Neural progenitor cell (in vitro differentiated cells): Measurements from ENCODE around the gene CBL. TPM values are rescaled to one million over a fixed set of nuclear protein-coding genes. Genes with fewer than 3 reads are reported as not detected.
"Not testable (repeated sequence)": the region's sequence is repeated elsewhere in the genome, so short reads cannot be mapped to it uniquely, and the experiment has no call there.

Experiments
- DNase-seq: peaks from one replicate; pipeline ENCODE4 v3.0.0-alpha.2; 2016; ENCODE audit warnings: low spot score
- H2AFZ ChIP-seq: fragments of 200-600 bp; sonication (generic); replicated peaks from 2 replicates; pipeline ENCODE4 v1.6.1; 2016; ENCODE audit warnings: antibody characterized with exemption
- H3F3A ChIP-seq: fragments of 200-600 bp; sonication (generic); 2 replicates; pipeline ENCODE4 v1.6.1; 2016; ENCODE audit warnings: antibody characterized with exemption, low read depth
- H3K27ac ChIP-seq: fragments of 200-600 bp; sonication (generic); 2 replicates; pipeline ENCODE4 v1.5.1; 2016; ENCODE audit warnings: mild to moderate bottlenecking
- H3K27me3 ChIP-seq: fragments of 200-600 bp; sonication (generic); 2 replicates; pipeline ENCODE4 v1.6.1; 2016; ENCODE audit warnings: mild to moderate bottlenecking, moderate library complexity
- H3K36me3 ChIP-seq: fragments of 200-600 bp; sonication (generic); 2 replicates; pipeline ENCODE4 v1.5.1; 2016
- H3K4me1 ChIP-seq: fragments of 200-600 bp; sonication (generic); 2 replicates; pipeline ENCODE4 v1.6.1; 2016; ENCODE audit warnings: mixed run types
- H3K4me2 ChIP-seq: fragments of 200-600 bp; sonication (generic); 2 replicates; pipeline ENCODE4 v1.6.1; 2016
- H3K4me3 ChIP-seq: fragments of 200-600 bp; sonication (generic); 2 replicates; pipeline ENCODE4 v1.5.1; 2016
- H3K79me2 ChIP-seq: fragments of 200-600 bp; sonication (generic); 2 replicates; pipeline ENCODE4 v1.6.1; 2016; ENCODE audit warnings: low read depth
- H3K9ac ChIP-seq: fragments of 200-600 bp; sonication (generic); 2 replicates; pipeline ENCODE4 v1.6.1; 2016
- H3K9me3 ChIP-seq: fragments of 200-600 bp; sonication (generic); 2 replicates; pipeline ENCODE4 v1.5.1; 2016; ENCODE audit warnings: low read depth
- H4K20me1 ChIP-seq: fragments of 200-600 bp; sonication (generic); 2 replicates; pipeline ENCODE4 v1.6.1; 2016; ENCODE audit warnings: low read depth
- H3K27ac Mint-ChIP-seq: 3 replicates; pipeline ENCODE4 v1.8.0; 2021; ENCODE audit warnings: mixed read lengths
- H3K27me3 Mint-ChIP-seq: 2 replicates; pipeline ENCODE4 v1.8.0; 2022; ENCODE audit warnings: low read depth, mild to moderate bottlenecking, inconsistent platforms, moderate library complexity, mixed read lengths; ENCODE audit not compliant: insufficient read depth
- H3K36me3 Mint-ChIP-seq: 3 replicates; pipeline ENCODE4 v1.8.0; 2021; ENCODE audit warnings: mixed read lengths
- H3K4me1 Mint-ChIP-seq: 3 replicates; pipeline ENCODE4 v1.8.0; 2021; ENCODE audit warnings: mixed read lengths
- H3K4me3 Mint-ChIP-seq: 3 replicates; pipeline ENCODE4 v1.8.0; 2021; ENCODE audit warnings: mild to moderate bottlenecking, moderate library complexity, mixed read lengths
- H3K9me3 Mint-ChIP-seq: 3 replicates; pipeline ENCODE4 v1.8.0; 2020; ENCODE audit warnings: mixed read lengths
- EZH2 ChIP-seq: fragments of 200-600 bp; sonication (generic); IDR thresholded peaks from 2 replicates; pipeline ENCODE4 v1.6.1; 2017; ENCODE audit warnings: antibody characterized with exemption, mild to moderate bottlenecking, moderate library complexity
- EZH2phosphoT487 ChIP-seq: fragments of 200-600 bp; sonication (generic); IDR thresholded peaks from 2 replicates; pipeline ENCODE4 v1.6.1; 2017; ENCODE audit warnings: antibody characterized with exemption
- total RNA-seq: library from RNA; depleted of rRNA; stranded (reverse); fragments of >200 nt; gene quantifications from 2 replicates; pipeline ENCODE4 v1.2.3, GENCODE V29; 2015; ENCODE audit warnings: low replicate concordance
- TF ChIP-seq, protein P1 (sequence below): fragments of 200-600 bp; sonication (generic); IDR thresholded peaks from 2 replicates; pipeline ENCODE4 v1.5.1; 2017; ENCODE audit warnings: antibody characterized with exemption, mild to moderate bottlenecking

Gene CBL
- total RNA-seq, 1 donor from 2014 or later = 20.7 TPM

DNA sequence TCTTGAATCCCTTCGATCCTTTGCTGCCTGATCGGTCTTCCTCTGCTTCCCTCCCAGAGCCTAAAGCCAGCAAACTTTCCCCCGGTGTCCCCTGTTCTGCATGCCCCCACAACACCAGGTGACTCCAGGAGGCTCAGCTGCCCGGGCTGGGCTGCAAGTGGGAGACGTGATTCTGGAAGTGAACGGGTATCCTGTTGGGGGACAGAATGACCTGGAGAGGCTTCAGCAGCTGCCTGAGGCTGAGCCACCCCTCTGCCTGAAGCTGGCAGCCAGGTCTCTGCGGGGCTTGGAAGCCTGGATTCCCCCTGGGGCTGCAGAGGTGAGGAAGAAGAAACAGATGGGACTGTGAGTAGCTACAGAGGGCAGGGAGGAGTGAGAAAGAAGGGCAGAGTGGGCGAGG lies 17.3 kb upstream of the CBL start:
- no peak overlapping the region for H2AFZ ChIP-seq
- H3K4me3 ChIP-seq = no peak overlapping the region
- H3K36me3 ChIP-seq = no peaks in the 10 kb centered on the region
- no peaks in the 10 kb centered on the region for H3K9me3 ChIP-seq
- no peak overlapping the region for H3K4me2 ChIP-seq
- no peak overlapping the region for H3K27ac ChIP-seq
- Mint-ChIP-seq H3K27me3 (peaks cover 12% of the 10 kb centered on the region), H3K9me3 (no peaks in the 10 kb centered on the region), H3K4me3 (no peak overlapping the region), H3K27ac (no peak overlapping the region), H3K4me1 (peaks cover 12% of the 10 kb centered on the region), H3K36me3 (no peaks in the 10 kb centered on the region)
- TF ChIP-seq EZH2phosphoT487 (no peak), EZH2 (no peak)
- TF ChIP-seq, protein P1, sequence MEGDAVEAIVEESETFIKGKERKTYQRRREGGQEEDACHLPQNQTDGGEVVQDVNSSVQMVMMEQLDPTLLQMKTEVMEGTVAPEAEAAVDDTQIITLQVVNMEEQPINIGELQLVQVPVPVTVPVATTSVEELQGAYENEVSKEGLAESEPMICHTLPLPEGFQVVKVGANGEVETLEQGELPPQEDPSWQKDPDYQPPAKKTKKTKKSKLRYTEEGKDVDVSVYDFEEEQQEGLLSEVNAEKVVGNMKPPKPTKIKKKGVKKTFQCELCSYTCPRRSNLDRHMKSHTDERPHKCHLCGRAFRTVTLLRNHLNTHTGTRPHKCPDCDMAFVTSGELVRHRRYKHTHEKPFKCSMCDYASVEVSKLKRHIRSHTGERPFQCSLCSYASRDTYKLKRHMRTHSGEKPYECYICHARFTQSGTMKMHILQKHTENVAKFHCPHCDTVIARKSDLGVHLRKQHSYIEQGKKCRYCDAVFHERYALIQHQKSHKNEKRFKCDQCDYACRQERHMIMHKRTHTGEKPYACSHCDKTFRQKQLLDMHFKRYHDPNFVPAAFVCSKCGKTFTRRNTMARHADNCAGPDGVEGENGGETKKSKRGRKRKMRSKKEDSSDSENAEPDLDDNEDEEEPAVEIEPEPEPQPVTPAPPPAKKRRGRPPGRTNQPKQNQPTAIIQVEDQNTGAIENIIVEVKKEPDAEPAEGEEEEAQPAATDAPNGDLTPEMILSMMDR = no peak
- no peaks in the 10 kb centered on the region for H3K4me1 ChIP-seq
- no peaks in the 10 kb centered on the region for H3K27me3 ChIP-seq
- no peak overlapping the region for H3K9ac ChIP-seq
- no peaks in the 10 kb centered on the region for H3K79me2 ChIP-seq
- no peaks in the 10 kb centered on the region for H4K20me1 ChIP-seq
- H3F3A ChIP-seq = no peaks in the 10 kb centered on the region
- no peak for DNase-seq

DNA sequence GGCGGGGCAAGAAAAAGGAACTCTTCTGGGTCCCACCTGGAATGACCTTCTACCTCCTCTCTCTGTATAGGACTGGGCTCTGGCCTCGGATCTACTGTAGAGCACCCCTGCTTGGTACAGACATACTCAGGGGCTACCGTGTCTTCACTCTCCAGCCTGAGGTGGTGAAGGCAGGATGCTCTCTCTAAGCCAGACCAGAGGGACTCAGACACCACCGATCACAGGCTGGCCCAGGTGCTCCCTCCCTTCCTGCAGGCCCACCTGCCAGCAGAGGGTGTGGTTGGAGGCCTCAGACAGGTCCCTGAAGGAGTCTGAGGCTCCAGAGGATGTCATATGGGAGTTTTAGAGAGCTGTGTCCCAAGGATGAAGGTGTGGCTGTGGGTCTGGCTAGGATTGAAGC lies 16.7 kb upstream of the CBL start:
- Mint-ChIP-seq H3K27me3 (peaks cover 12% of the 10 kb centered on the region), H3K4me1 (peaks cover 12% of the 10 kb centered on the region), H3K9me3 (no peaks in the 10 kb centered on the region), H3K36me3 (no peaks in the 10 kb centered on the region), H3K27ac (no peak overlapping the region), H3K4me3 (no peak overlapping the region)
- Histone ChIP-seq H3F3A (no peaks in the 10 kb centered on the region), H3K79me2 (no peaks in the 10 kb centered on the region), H3K4me2 (no peak overlapping the region), H3K4me1 (no peaks in the 10 kb centered on the region), H3K36me3 (no peaks in the 10 kb centered on the region), H3K27me3 (no peaks in the 10 kb centered on the region), H3K4me3 (no peak overlapping the region), H2AFZ (no peak overlapping the region), H3K9me3 (no peaks in the 10 kb centered on the region), H4K20me1 (no peaks in the 10 kb centered on the region), H3K9ac (no peak overlapping the region), H3K27ac (no peak overlapping the region)
- no peak for TF ChIP-seq EZH2
- TF ChIP-seq EZH2phosphoT487 = no peak
- TF ChIP-seq, protein P1 = no peak
- no peak for DNase-seq

DNA sequence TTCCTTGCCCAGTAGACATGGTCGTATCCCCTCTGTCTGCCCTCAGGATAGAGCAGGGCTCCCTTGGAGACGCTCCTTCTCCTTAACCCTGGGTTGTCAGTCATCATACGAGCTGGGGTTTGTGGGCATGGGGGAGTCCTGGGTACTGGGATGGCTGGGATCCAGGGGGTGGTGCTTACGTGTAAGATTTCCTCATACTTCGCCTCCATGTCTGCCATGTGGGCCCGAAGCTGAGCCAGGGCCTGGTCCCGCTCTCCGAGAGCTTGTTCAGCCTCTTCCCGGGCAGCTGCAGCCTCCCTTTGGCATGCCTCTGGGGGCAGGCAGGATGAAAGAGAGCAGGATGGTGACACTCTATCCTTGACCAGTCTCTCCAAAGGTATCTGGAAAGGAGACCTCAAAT lies 15.6 kb upstream of the CBL start:
- Mint-ChIP-seq H3K9me3 (no peaks in the 10 kb centered on the region), H3K27me3 (peaks cover 10% of the 10 kb centered on the region), H3K27ac (no peak overlapping the region), H3K36me3 (no peaks in the 10 kb centered on the region), H3K4me1 (peaks cover 11% of the 10 kb centered on the region), H3K4me3 (no peak overlapping the region)
- no peak for DNase-seq
- Histone ChIP-seq H2AFZ (no peak overlapping the region), H3K4me3 (no peak overlapping the region), H3K9me3 (no peaks in the 10 kb centered on the region), H3K9ac (no peak overlapping the region), H3K79me2 (no peaks in the 10 kb centered on the region), H3K4me2 (no peak overlapping the region), H3K27ac (no peak overlapping the region), H4K20me1 (no peaks in the 10 kb centered on the region), H3K27me3 (no peaks in the 10 kb centered on the region), H3K36me3 (no peaks in the 10 kb centered on the region), H3F3A (no peaks in the 10 kb centered on the region), H3K4me1 (no peaks in the 10 kb centered on the region)
- TF ChIP-seq EZH2 (no peak), EZH2phosphoT487 (no peak)
- TF ChIP-seq, protein P1 = no peak

DNA sequence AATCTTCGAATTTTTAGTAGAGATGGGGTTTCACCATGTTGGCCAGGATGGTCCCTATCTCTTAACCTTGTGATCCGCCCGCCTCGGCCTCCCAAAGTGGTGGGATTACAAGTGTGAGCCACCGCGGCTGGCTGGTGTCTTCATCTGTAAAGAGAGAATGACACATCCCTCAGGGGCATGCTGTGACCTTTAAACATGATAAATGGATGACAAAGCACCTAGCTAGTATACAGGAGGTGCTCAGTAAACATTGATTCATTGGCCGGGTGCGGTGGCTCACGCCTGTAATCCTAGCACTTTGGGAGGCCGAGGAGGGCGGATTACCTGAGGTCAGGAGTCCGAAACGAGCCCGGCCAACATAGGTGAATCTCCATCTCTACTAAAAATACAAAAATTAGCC lies 14.9 kb upstream of the CBL start:
- not testable (repeated sequence) for H3F3A ChIP-seq, H3K9me3 ChIP-seq, H3K27me3 Mint-ChIP-seq, H3K27ac ChIP-seq, DNase-seq, H3K4me3 ChIP-seq, H3K4me1 ChIP-seq, H3K27ac Mint-ChIP-seq, H3K9ac ChIP-seq, H3K36me3 Mint-ChIP-seq, H2AFZ ChIP-seq, H3K4me3 Mint-ChIP-seq, H3K36me3 ChIP-seq, H3K4me1 Mint-ChIP-seq, H3K4me2 ChIP-seq, H3K9me3 Mint-ChIP-seq, H4K20me1 ChIP-seq, H3K27me3 ChIP-seq, H3K79me2 ChIP-seq
